GM18517 (cell line): ENCODE measurements around the gene TBC1D5.
"Not testable (repeated sequence)": the region's sequence is repeated elsewhere in the genome, so short reads cannot be mapped to it uniquely, and the experiment has no call there.

Experiments used
- ATAC-seq: cut with Tn5 transposase; IDR thresholded peaks from one replicate; pipeline ENCODE4 v1.9.1; 2021; ENCODE audit warnings: mild to moderate bottlenecking, moderate library complexity; ENCODE audit not compliant: unreplicated experiment

Gene TBC1D5

DNA sequence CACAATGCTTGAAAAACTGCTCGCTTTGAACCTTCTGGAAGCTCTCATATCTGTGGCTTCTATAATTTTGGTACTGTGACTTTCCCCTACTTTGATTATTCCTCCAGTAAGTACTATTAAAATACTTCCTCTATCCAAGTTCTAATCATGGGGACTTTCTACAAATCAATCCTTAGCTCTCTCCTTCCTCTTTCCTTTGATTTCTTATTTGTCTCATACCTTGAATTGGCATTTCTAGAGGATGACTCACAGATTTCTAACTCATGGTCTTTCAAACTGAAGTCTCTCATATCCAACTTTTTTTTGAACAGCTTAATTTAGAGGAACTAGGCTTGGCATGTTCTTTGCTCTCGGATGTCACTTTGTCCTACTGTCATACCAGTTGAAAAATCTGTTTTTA lies 241.8 kb downstream of the TBC1D5 start:
- no peak for ATAC-seq

GRCh38 chr3:17494117-17494809 lies 248.2 kb downstream of the TBC1D5 start:
- no peak for ATAC-seq

- ATAC-seq, result no peak
Observed at GRCh38 chr3:17491601-17492000, 250.8 kb downstream of the TBC1D5 start.

DNA sequence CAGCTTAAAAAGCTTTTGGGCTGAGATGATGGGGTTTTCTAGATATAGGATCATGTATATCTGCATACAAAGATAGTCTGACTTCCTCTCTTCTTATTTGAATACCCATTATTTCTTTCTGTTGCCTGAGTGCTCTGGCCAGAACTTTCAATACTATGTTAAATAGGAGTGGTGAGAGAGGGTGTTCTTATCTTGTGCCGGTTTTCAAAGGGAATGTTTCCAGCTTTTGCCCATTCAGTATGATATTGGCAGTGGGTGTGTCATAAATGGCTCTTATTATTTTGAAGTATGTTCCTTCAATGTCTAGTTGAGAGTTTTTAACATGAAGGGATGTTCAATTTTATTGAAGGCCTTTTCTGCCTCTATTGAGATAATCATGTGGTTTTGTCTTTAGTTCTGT lies 251.2 kb downstream of the TBC1D5 start:
- ATAC-seq, result not testable (repeated sequence)

DNA sequence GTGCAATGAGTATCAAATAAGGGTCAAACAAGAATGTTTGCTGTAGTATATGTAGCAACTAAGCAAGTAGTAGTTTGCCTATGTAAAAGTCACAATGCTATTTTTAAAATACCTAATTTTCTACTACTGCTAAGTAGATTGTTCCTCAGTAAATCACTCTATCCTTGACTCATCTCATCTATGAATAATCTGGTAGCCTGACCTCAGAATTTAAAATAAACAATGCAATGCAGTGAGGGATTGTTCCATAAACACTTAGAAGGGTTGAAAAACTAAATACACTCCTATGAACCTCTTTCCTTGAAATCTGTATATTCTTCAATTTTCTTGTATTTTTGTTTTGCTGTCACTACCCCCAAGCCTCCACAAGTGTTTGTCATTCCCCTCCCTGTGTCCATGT lies 253.3 kb downstream of the TBC1D5 start:
- no peak for ATAC-seq

GRCh38 chr3:17481116-17481515 lies 261.3 kb downstream of the TBC1D5 start:
- no peak for ATAC-seq

GRCh38 chr3:17479681-17480405 lies 262.6 kb downstream of the TBC1D5 start:
- no peak for ATAC-seq

DNA sequence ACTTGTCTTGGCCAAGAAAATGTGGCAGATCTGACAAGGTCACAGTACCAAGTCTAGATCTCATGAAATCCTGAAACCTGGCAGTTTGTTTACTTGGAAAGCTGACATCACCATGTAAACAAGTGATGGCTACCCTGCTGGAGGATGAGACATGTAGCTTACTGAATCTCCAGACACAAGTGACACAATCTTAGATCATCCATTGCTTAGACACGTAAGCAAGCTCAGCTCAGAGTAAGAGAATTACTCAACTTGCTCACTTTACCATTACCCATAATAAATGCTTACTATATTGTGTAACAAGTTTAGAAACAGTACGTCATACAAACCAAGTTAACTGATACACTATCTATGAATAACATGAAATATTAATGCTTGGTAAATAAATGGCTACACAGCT lies 263.8 kb downstream of the TBC1D5 start:
- no peak for ATAC-seq

- ATAC-seq, result no peak
Observed at GRCh38 chr3:17473761-17474160, 268.7 kb downstream of the TBC1D5 start.

DNA sequence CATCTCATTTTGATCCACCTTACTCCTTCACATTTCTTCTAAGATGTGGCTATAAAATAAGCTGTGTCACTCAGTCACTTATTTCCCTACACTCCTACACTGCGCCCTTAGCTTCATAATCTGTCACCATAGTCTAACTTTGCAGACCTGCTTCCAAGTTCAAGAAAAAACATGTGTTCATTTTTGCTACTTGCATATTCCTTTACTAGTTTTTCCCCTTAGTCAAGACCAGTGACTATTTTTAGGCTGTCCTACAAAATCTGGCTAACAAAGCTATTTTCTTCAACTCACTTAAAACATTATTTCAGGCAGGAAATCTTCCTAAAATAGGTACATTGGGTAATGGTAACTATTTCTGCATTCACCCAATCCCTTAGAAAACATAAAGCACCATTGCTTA lies 272.5 kb downstream of the TBC1D5 start:
- no peak for ATAC-seq

DNA sequence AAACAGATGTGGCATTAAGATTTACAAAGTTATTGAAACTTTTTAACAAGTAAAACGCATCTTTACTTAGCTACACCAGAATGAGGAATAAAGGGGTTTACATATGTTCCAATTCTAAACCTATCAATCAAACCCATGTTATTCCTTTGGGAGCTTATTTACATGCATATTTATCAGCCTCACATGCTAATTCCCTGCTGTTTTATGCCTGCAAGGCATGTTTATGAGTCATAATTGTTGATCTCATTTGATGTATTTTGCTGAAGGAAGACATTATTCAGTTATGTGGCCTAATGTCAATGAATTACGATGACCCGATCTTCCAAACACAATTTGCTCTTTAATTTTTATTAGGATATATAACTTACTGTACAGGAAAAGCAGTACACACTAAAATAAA lies 272.9 kb downstream of the TBC1D5 start:
- ATAC-seq, result no peak

GRCh38 chr3:17466028-17466427 lies 276.4 kb downstream of the TBC1D5 start:
- no peak for ATAC-seq

- ATAC-seq, result no peak
Observed at GRCh38 chr3:17459470-17459993, 282.9 kb downstream of the TBC1D5 start.

GRCh38 chr3:17456650-17457049 lies 285.8 kb downstream of the TBC1D5 start:
- ATAC-seq, result no peak

DNA sequence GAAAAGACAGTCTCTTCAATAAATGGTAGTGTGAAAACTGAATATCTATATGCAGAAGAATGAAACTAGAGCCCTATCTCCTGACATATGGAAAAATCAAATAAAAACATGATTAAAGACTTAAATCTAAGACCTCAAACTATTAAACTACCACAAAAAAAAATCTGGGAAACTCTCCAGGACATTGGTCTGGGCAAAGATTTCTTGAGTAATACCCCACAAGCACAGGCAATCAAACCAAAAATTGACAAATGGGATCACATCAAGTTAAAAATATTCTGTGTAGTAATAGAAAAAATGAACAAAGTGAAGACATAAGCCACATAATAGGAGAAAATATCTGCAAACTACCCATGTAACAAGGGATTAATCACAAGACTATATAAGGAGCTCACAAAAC lies 286.4 kb downstream of the TBC1D5 start:
- no peak for ATAC-seq

DNA sequence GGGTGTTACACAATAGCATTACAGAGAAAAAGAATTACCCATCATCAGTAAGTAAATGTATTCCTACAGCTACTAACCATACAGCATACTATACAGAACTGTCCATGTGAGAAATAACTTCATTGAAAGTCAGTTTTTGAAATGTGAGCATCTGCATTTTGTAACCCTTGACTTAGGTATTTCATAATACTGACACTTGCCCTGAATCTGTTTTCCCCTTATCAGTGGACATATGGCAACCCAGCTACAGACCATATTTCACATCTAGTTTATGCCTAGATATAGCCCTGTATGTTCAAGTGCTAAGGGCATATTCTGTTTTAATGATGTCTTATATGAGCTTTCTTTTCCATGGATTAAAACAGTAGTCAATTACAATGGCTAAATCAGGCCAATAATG lies 297.6 kb downstream of the TBC1D5 start:
- ATAC-seq, result no peak

DNA sequence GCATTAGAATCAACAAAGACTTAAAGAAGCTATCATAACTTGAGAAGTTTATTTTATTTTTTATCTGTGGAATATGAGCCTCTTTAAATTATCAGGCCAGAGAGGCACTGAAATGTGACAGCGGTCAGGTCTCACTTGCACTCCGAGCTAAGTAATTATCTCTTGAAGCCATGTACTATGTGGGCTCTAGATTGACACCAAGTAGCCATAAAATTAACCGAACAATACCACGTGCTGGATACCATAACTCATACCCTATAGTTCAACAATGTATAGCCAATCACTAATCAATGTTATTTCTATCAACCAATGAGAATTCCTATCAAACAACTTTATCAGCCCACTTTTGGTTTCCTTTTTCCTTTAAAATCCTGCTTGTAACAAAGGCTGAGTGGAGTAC lies 299.3 kb downstream of the TBC1D5 start:
- no peak for ATAC-seq

GRCh38 chr3:17442332-17443049 lies 299.9 kb downstream of the TBC1D5 start:
- no peak for ATAC-seq

DNA sequence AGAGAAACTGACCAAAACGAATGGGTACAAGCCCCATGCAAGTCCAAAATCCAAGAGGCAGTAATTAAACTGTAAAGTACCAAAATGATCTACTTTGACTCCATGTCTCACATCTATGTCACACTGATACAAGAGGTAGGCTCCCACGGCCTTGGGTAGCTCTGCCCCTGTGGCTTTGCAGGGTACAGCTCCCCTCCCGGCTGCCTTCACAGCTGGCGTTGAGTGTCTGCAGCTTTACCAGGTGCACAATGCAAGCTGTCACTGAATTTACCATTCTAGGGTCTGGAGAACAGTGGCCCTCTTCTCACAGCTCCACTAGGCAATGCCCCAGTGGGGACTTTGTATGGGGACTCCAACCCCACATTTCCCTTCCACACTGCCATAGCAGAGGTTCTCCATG lies 308.6 kb downstream of the TBC1D5 start:
- ATAC-seq, result no peak

GRCh38 chr3:17432236-17432635 lies 310.2 kb downstream of the TBC1D5 start:
- no peak for ATAC-seq

- ATAC-seq, result no peak
Observed at GRCh38 chr3:17431484-17432045, 310.9 kb downstream of the TBC1D5 start.
